SH-SY5Y (cell line): Measurements from ENCODE around the gene MS4A8.

Experiments
- GATA2 ChIP-seq: IDR thresholded peaks from 2 replicates; pipeline ENCODE4 v1.6.1; 2011; ENCODE audit warnings: mild to moderate bottlenecking, low read depth, low read length
- GATA3 ChIP-seq: IDR thresholded peaks from 2 replicates; pipeline ENCODE4 v1.6.1; 2011; ENCODE audit warnings: low read depth, mild to moderate bottlenecking, low read length, moderate library complexity

DNA sequence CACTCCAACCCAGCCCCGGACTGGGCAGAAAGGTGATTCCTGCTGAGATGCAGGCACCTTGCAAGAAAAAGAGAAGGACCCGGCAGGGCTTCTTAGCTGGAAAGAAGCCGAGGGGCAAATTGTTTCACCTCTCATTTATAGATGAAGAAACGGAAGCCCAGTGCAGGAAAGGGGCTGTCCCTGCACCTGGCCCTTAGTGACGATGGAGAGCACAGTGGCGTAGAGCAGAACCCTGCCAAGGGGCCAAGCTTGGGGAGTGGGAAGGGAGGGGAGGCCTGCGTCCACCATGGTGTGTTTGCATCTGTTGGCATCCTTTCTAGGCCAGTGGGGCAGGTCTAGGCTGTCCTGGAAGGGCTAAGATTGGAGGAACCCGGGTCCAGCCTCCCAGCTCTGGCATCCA lies 49.4 kb downstream of the MS4A8 start:
- TF ChIP-seq GATA2 (no peak), GATA3 (no peak)
